Gastrocnemius medialis (tissue), 4 donors: ENCODE data around the gene MON2. TPM values are rescaled to one million over a fixed set of nuclear protein-coding genes. Genes with fewer than 3 reads are reported as not detected.
"Not testable (repeated sequence)": the region's sequence is repeated elsewhere in the genome, so short reads cannot be mapped to it uniquely, and the experiment has no call there.

ENCODE experiments used
- ATAC-seq, 2 donors: fragments of 150-250 bp; one replicate each; pipeline ENCODE4 v1.9.1; 2016
- DNase-seq, 2 donors: peaks; one replicate each; pipeline ENCODE4 v3.0.0-alpha.2; 2019
- H3K27ac ChIP-seq, 4 donors: fragments of 200-600 bp; sonication (generic); 1 replicate in 1 of 4; 2 replicates in 3 of 4; pipeline ENCODE4 v1.5.1; 2016 to 2018; ENCODE audit warnings: mild to moderate bottlenecking in 2 of 4, moderate library complexity in 1 of 4
- H3K27me3 ChIP-seq, 3 donors: fragments of 200-600 bp; sonication (generic) in 2 of 3; 1 replicate in 1 of 3; 2 replicates in 2 of 3; pipeline versions ENCODE4 v1.5.1 to v1.6.0; 2016 to 2019; ENCODE audit warnings: mild to moderate bottlenecking in 1 of 3, moderate library complexity in 1 of 3
- H3K36me3 ChIP-seq, 2 donors: fragments of 200-600 bp; sonication (generic) in 1 of 2; one replicate each; pipeline ENCODE4 v1.5.1; 2017 to 2018
- H3K4me1 ChIP-seq, 2 donors: fragments of 200-600 bp; sonication (generic) in 1 of 2; one replicate each; pipeline ENCODE4 v1.5.1; 2016 to 2017; ENCODE audit warnings: mild to moderate bottlenecking in 2 of 2
- H3K4me3 ChIP-seq, 4 donors: fragments of 200-600 bp; sonication (generic) in 3 of 4; 1 replicate in 1 of 4; 2 replicates in 3 of 4; pipeline ENCODE4 v1.5.1; 2016 to 2019; ENCODE audit warnings: mild to moderate bottlenecking in 2 of 4
- H3K9me3 ChIP-seq, 3 donors: fragments of 200-600 bp; sonication (generic) in 2 of 3; 1 replicate in 1 of 3; 2 replicates in 2 of 3; pipeline ENCODE4 v1.5.1; 2016 to 2019
- CTCF ChIP-seq, 5 experiments: fragments of 450-650 bp in 3 of 5; fragments of 200-600 bp in 2 of 5; sonication (generic) in 2 of 5; IDR thresholded peaks in 4 of 5; conservative IDR thresholded peaks in 1 of 5; 1 replicate in 4 of 5; 2 replicates in 1 of 5; pipeline ENCODE4 v1.5.1; 2016 to 2019; ENCODE audit warnings: antibody characterized with exemption in 5 of 5, mild to moderate bottlenecking in 3 of 5, moderate library complexity in 3 of 5
- POLR2A ChIP-seq, 2 donors: fragments of 450-650 bp; IDR thresholded peaks; one replicate each; pipeline ENCODE4 v1.6.1; 2017; ENCODE audit warnings: antibody characterized with exemption in 2 of 2, mild to moderate bottlenecking in 2 of 2, moderate library complexity in 2 of 2
- in situ Hi-C, 4 donors: fragments of 200-750 bp; cut with MboI; loops; one replicate each; pipeline versions ENCODE4 v1.15.0 to v1.8.0; 2017; ENCODE audit warnings: low sequenced_read_pairs in 4 of 4
- intact Hi-C: fragments of 100-400 bp; cut with DNase I; formaldehyde crosslinking; loops from one replicate; pipeline ENCODE4 v1.15.1; 2023; ENCODE audit warnings: low total_unique reads
- total RNA-seq, 4 donors: library from RNA; depleted of rRNA; stranded (reverse); fragments of >200 nt; gene quantifications; one replicate each; pipeline versions ENCODE4 v1.1.0 to v1.2.3, GENCODE V29; 2016

The MON2 gene
- total RNA-seq, 4 donors from 2014 or later, result 9.2 to 57.2 (median 12.9) TPM

- Histone ChIP-seq H3K4me1 (no peaks in the 10 kb centered on the region), H3K27ac (no peak overlapping the region), H3K9me3 (no peaks in the 10 kb centered on the region), H3K36me3 (peaks cover 0 to 60% of the 10 kb centered on the region in 2 donors), H3K4me3 (no peak overlapping the region), H3K27me3 (no peaks in the 10 kb centered on the region)
- no peak for TF ChIP-seq POLR2A (IDR thresholded peaks at IDR 0.05)
- no peak for TF ChIP-seq CTCF (IDR thresholded peaks at IDR 0.05 in 4 of 5, conservative IDR thresholded peaks at IDR 0.05 in 1 of 5)
- intact Hi-C loops (no loop called here), in situ Hi-C loops (no loop called here)
- DNase-seq, result no peak
- ATAC-seq, result no peak
Measured at GRCh38 chr12:62552906-62553556, 86.4 kb downstream of the MON2 start.

GRCh38 chr12:62559366-62559765 is 92.7 kb downstream of the MON2 start:
- DNase-seq, intact Hi-C loops, H3K27me3 ChIP-seq, in situ Hi-C loops, H3K9me3 ChIP-seq, H3K4me1 ChIP-seq, ATAC-seq, H3K4me3 ChIP-seq, H3K27ac ChIP-seq: not testable (repeated sequence)
- peaks cover 0 to 50% of the 10 kb centered on the region in 2 donors for H3K36me3 ChIP-seq

- no peaks in the 10 kb centered on the region for H3K4me1 ChIP-seq
- H3K4me3 ChIP-seq, result no peak overlapping the region
- no peaks in the 10 kb centered on the region for H3K9me3 ChIP-seq
- no peak for ATAC-seq
- DNase-seq, result no peak
- no peak overlapping the region for H3K27ac ChIP-seq
- intact Hi-C loops (no loop called here), in situ Hi-C loops (no loop called here)
- TF ChIP-seq CTCF (IDR thresholded peaks at IDR 0.05 in 4 of 5, conservative IDR thresholded peaks at IDR 0.05 in 1 of 5), result no peak
- TF ChIP-seq POLR2A (IDR thresholded peaks at IDR 0.05), result no peak
- H3K27me3 ChIP-seq, result no peaks in the 10 kb centered on the region
- H3K36me3 ChIP-seq, result peaks cover 0 to 52% of the 10 kb centered on the region in 2 donors
Measured at GRCh38 chr12:62562846-62563245, 96.2 kb downstream of the MON2 start.

- no peak overlapping the region for H3K27ac ChIP-seq
- TF ChIP-seq POLR2A (IDR thresholded peaks at IDR 0.05), result no peak
- TF ChIP-seq CTCF (IDR thresholded peaks at IDR 0.05 in 4 of 5, conservative IDR thresholded peaks at IDR 0.05 in 1 of 5), result no peak
- in situ Hi-C loops, result loop anchor here in 1 of 4 donors (25.0 kb wide), 1 partner anchor 313 kb away; the partner anchor contains the start of gene USP15
- no peaks in the 10 kb centered on the region for H3K9me3 ChIP-seq
- intact Hi-C loops, result no loop called here
- DNase-seq, result no peak
- no peaks in the 10 kb centered on the region for H3K27me3 ChIP-seq
- H3K36me3 ChIP-seq, result peaks cover 0 to 53% of the 10 kb centered on the region in 2 donors
- no peaks in the 10 kb centered on the region for H3K4me1 ChIP-seq
- no peak overlapping the region for H3K4me3 ChIP-seq
- no peak for ATAC-seq
Measured at GRCh38 chr12:62575036-62575435, 108.4 kb downstream of the MON2 start.

- intact Hi-C loops, result no loop called here
- Histone ChIP-seq H3K36me3 (peaks cover 0 to 45% of the 10 kb centered on the region in 2 donors), H3K27me3 (no peaks in the 10 kb centered on the region), H3K9me3 (no peaks in the 10 kb centered on the region), H3K4me1 (no peaks in the 10 kb centered on the region), H3K27ac (no peak overlapping the region), H3K4me3 (no peak overlapping the region)
- in situ Hi-C loops, result loop anchor here in 1 of 4 donors (25.0 kb wide), 1 partner anchor 314 kb away; the partner anchor contains the start of gene USP15
- DNase-seq, result no peak
- TF ChIP-seq POLR2A (IDR thresholded peaks at IDR 0.05) (no peak), CTCF (IDR thresholded peaks at IDR 0.05 in 4 of 5, conservative IDR thresholded peaks at IDR 0.05 in 1 of 5) (no peak)
- ATAC-seq, result no peak
Measured at GRCh38 chr12:62576503-62576902, 109.9 kb downstream of the MON2 start.
